GM19452 (cell line): Measurements from ENCODE around the gene CNOT10.
"Not testable (repeated sequence)": the region's sequence is repeated elsewhere in the genome, so short reads cannot be mapped to it uniquely, and the experiment has no call there.

Experiments
- ATAC-seq: cut with Tn5 transposase; IDR thresholded peaks from one replicate; pipeline ENCODE4 v1.9.1; 2021; ENCODE audit not compliant: unreplicated experiment

CNOT10 gene

DNA sequence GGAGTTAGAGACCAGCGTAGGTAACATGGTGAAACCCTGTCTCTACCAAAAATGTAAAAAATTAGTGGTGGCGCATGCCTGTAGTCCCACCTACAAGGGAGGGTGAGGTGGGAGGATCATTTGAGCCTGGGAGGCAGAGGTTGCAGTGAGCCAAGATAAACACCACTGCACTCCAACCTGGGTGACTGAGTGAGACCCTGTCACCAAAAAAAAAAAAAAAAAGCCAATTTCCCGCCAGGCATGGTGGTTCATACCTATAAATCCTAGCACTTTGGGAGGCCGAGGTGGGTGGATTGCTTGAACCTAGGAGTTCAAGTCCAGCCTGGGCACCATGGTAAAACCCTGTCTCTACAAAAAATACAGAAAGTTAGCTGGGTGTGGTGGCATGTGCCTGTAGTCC, 6.9 kb downstream of the CNOT10 start:
- ATAC-seq, result no peak

DNA sequence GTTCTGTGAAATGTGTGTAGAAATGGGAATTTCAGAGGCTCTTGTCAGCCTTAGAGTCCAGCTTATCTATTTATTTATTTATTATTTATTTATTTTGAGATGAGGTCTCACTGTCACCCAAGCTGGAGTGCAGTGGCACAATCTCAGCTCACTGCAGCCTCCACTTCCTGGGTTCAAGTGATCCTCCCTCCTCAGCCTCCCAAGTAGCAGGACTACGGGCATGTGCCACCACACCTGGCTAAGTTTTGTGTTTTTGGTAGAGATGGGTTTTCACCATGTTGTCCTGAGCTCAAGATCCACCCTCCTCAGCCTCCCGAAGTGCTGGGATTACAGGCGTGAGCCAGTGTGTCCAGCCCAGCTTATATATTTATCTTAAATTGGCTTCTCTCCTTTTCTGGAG, 11.5 kb downstream of the CNOT10 start:
- ATAC-seq, result no peak

GRCh38 chr3:32698506-32698905, 13.5 kb downstream of the CNOT10 start:
- ATAC-seq, result no peak

DNA sequence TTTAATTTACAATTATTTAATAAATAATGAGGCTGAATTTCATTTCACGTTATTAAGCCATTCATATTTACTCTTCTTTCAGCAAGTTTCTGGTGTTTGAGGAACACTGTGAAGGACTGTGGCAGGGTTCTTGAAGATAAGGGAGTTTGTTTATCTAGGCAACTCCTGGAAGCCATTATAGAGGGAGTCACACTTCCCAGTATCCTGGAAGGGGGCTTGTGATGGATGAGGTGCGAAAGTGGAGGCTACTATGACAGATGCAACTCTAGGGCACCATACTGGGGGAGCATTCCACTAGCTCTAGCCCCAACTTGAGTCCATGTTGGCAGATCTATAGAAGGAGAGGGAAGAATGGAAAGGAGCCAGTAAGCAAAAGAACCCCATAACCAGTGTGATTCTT, 14.4 kb downstream of the CNOT10 start:
- no peak for ATAC-seq

DNA sequence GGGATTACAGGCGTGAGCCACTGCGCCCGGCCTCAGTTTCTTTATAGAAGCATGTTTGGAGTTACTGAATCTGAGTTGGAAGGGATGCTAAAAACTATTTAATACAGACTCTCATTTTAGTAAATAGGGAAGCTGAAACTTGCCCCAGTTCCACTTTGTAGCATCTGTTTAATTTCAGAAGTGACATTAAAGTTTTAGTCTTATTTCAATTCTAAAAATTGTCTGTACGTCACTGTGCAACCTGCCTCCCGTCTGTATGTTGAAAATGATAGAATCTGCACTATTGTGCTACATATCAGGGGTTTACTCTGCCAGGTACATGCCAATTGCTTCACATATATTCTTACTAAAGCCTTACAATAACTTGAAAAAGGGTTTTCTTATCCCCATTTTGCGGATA, 15.3 kb downstream of the CNOT10 start:
- no peak for ATAC-seq

GRCh38 chr3:32703491-32703972, 18.5 kb downstream of the CNOT10 start:
- no peak for ATAC-seq

GRCh38 chr3:32705232-32705631, 20.2 kb downstream of the CNOT10 start:
- ATAC-seq, result no peak

DNA sequence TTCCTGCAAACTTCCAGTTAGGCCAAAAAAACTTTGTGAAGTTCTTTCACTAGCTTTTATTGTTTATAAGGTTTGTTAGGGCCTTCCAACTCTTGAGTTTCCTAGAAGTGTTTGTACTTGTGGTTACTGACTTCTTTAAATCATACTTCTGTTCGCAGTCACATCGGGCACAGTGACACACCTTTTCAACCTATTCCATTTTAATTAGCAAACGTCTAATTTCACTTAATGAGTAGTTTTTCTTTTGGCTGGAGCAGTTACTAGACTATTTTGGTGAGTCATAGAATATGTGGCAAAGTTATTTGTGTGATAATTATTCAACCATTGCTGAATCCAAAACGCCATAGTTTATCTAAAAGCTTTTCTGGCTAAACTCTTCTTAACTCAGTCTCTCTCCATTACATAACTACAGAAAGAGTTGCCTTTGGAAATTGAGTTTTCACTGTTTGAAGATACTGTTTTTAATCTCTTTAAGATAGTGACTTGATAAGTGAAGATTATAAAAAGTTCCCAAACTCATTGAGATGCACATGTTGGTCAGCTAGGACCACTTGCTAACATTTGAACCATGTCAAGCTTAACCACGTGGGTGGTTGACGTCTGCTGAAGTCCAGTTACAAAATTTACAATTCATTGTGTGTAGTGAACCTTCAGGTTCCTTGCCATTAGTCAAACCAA, 21.5 kb downstream of the CNOT10 start:
- ATAC-seq, result no peak

DNA sequence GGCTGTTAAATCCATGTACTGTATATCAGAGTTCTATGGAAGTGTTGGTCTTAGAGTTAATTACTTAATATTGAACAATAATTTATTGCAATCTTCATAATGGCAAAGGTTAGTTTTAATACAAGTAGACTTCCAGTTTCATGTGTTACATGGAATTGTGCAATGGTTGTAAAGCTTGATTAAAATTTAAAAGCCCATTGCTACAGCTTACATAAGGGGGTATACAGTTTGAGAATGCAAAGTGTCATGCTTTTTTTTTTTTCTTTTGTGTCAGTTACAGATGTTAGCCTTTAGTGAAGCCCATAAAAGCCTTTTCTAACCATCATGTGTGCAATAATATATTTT, 22.0 kb downstream of the CNOT10 start:
- no peak for ATAC-seq

GRCh38 chr3:32708672-32709283, 23.8 kb downstream of the CNOT10 start:
- ATAC-seq, result no peak

GRCh38 chr3:32709346-32709745, 24.4 kb downstream of the CNOT10 start:
- no peak for ATAC-seq

DNA sequence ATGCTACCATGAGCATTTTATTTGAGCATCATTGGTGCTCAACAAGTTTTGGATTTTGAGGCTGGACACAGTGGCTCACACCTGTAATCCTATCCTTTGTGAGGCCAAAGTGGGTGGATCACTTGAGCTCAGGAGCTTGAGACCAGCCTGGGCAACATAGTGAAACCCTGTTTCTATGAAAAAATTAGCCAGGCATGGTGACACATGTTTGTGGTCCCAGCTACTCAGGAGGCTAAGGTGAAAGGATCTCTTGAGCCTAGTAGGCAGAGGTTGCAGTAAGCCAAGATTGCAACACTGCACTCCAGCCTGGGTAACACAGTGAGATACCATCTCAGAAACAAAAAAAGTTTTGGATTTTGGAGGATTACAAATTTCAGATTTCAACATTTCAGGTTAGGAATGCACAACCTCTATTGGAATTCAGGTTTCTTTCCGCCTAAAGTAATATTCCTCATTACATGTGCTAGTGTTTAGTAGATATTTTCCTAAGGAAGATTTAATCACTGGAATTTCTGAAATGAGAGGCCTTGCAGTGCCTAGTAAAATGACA, 27.6 kb downstream of the CNOT10 start:
- ATAC-seq, result no peak

DNA sequence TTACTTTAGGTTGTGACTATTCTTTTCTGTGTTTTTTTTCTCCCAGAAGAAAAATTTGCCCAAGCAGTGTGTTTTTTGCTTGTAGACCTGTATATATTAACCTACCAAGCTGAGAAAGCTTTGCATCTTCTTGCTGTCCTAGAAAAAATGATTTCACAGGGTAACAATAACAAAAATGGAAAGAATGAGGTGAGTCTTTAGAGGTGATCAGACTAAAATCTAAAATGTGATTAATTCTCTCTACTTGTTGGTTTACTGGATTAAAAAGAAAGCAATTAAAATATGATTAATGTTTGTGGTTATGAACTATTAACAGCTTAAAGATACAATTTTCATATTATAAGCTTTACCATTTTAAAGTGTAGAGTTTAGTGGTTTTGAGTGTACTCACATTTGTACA, 28.2 kb downstream of the CNOT10 start:
- ATAC-seq, result no peak

- no peak for ATAC-seq
These were observed 34.3 kb downstream of the CNOT10 start for GRCh38 chr3:32719335-32719734.

- ATAC-seq, result no peak
These were observed 34.9 kb downstream of the CNOT10 start for GRCh38 chr3:32719931-32720330.

GRCh38 chr3:32725721-32726120, 40.7 kb downstream of the CNOT10 start:
- no peak for ATAC-seq

GRCh38 chr3:32733631-32734229, 48.7 kb downstream of the CNOT10 start:
- no peak for ATAC-seq

GRCh38 chr3:32734756-32735155, 49.8 kb downstream of the CNOT10 start:
- ATAC-seq, result no peak

DNA sequence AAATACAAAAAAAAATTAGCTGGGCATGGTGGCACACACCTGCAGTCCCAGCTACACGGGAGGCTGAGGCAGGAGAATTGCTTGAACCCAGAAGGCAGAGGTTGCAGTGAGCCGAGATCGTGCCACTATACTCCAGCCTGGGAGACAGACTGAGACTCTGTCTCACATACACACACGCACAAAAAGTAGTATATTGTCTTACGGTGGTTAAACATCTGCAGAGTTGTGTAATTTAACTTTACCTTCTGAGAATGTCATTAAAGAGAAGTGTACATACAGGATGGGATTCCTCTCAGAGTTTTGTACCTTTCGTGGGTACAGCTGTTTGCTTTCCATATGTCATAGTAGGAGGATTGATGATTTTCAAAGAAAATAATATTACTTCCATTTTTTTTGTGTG, 58.5 kb downstream of the CNOT10 start:
- not testable (repeated sequence) for ATAC-seq

- ATAC-seq, result no peak
These were observed 58.9 kb downstream of the CNOT10 start for GRCh38 chr3:32743934-32744333.

DNA sequence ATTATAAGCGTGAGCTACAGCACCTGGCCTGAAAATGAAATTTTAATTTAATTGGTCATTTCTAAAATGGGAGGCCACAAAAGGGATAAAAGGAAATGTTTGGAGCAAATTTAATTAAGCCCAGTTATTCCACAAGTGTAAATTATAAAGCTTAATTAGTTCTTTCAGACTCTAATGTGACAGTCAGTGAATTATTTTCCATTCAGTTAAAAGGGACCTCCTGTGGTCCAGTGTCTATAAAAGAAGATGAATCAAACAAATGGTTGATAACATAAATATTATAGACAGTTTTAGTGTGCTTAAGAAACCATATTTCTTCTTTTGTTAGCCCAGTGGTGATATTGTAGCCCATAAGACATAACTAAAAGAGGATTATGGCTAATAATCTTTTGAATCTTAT, 66.4 kb downstream of the CNOT10 start:
- no peak for ATAC-seq

DNA sequence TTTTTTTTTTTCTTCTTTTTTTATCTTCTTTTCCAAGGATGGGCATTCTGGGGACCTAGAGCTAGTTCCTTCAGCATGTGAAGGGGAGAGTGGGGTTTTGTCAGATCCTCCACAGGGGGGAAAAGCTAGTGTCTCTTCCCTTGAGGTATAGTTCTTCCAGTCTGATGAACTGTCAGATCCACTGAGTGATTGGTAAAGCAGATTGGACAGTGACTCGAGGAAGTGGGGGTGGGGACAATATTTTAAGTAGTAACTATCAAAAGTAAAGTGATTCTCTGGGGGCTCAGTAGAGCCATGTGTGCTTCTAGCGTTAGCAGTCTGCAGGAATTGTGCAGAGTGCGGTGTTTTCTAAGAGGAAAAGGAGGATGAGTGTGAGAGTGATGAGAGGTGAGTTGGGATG, 70.8 kb downstream of the CNOT10 start:
- no peak for ATAC-seq
